ENCODE measurements around the gene NANS.
"Not testable (repeated sequence)": the region's sequence is repeated elsewhere in the genome, so short reads cannot be mapped to it uniquely, and the experiment has no call there.

The NANS gene

GRCh38 chr9:98129451-98129881 lies 72.9 kb downstream of the NANS start:
- no peak for TF ChIP-seq CTCF (IDR thresholded peaks at IDR 0.05; ENCODE audit: borderline replicate concordance, insufficient read depth, low read depth, low read length)
- H3K4me3 ChIP-seq (ENCODE audit: low read depth, low read length) = no peak overlapping the region

- H3K4me3 ChIP-seq (ENCODE audit: low read depth, low read length) = not testable (repeated sequence)
These were observed 73.5 kb downstream of the NANS start for GRCh38 chr9:98130060-98130459.

- no peak overlapping the region for H3K4me3 ChIP-seq (ENCODE audit: low read depth, low read length)
- TF ChIP-seq CTCF (IDR thresholded peaks at IDR 0.05; ENCODE audit: borderline replicate concordance, insufficient read depth, low read depth, low read length) = no peak
These were observed 74.2 kb downstream of the NANS start for GRCh38 chr9:98130576-98131228.

- no peak for TF ChIP-seq CTCF (IDR thresholded peaks at IDR 0.05; ENCODE audit: borderline replicate concordance, insufficient read depth, low read depth, low read length)
These were observed 75.6 kb downstream of the NANS start for GRCh38 chr9:98132158-98132557.

More at GRCh38 chr9:98132158-98132557, 75.6 kb downstream of the NANS start:
- no peak overlapping the region for H3K4me3 ChIP-seq (ENCODE audit: low read depth, low read length)
